GM19025 (cell line): ENCODE measurements around the gene ST6GAL1.
"Not testable (repeated sequence)": the region's sequence is repeated elsewhere in the genome, so short reads cannot be mapped to it uniquely, and the experiment has no call there.

Source experiments
- ATAC-seq: cut with Tn5 transposase; IDR thresholded peaks from one replicate; pipeline ENCODE4 v1.9.1; 2021; ENCODE audit warnings: mild to moderate bottlenecking, low read depth, moderate library complexity; ENCODE audit not compliant: unreplicated experiment

The ST6GAL1 gene

GRCh38 chr3:186966406-186966805, 36.1 kb downstream of the ST6GAL1 start:
- ATAC-seq: no peak

GRCh38 chr3:186967236-186967635, 36.9 kb downstream of the ST6GAL1 start:
- ATAC-seq: not testable (repeated sequence)

GRCh38 chr3:186967686-186968085, 37.4 kb downstream of the ST6GAL1 start:
- ATAC-seq: no peak

- no peak for ATAC-seq
These were observed 39.3 kb downstream of the ST6GAL1 start for GRCh38 chr3:186969607-186970006.

- ATAC-seq: not testable (repeated sequence)
These were observed 40.8 kb downstream of the ST6GAL1 start for GRCh38 chr3:186971106-186971505.

GRCh38 chr3:186971578-186971977, 41.3 kb downstream of the ST6GAL1 start:
- no peak for ATAC-seq

GRCh38 chr3:186973702-186974101, 43.4 kb downstream of the ST6GAL1 start:
- no peak for ATAC-seq

- ATAC-seq: no peak
These were observed 44.5 kb downstream of the ST6GAL1 start for GRCh38 chr3:186974824-186975313.

- ATAC-seq: no peak
These were observed 45.4 kb downstream of the ST6GAL1 start for GRCh38 chr3:186975726-186976125.

- no peak for ATAC-seq
These were observed 46.8 kb downstream of the ST6GAL1 start for GRCh38 chr3:186976837-186977750.

GRCh38 chr3:186978712-186979111, 48.4 kb downstream of the ST6GAL1 start:
- ATAC-seq: no peak

GRCh38 chr3:186979852-186980251, 49.5 kb downstream of the ST6GAL1 start:
- no peak for ATAC-seq

GRCh38 chr3:186980989-186981388, 50.7 kb downstream of the ST6GAL1 start:
- no peak for ATAC-seq

- no peak for ATAC-seq
These were observed 53.3 kb downstream of the ST6GAL1 start for GRCh38 chr3:186983659-186984058.

GRCh38 chr3:186984064-186984463, 53.7 kb downstream of the ST6GAL1 start:
- no peak for ATAC-seq

GRCh38 chr3:186985661-186986364, 55.5 kb downstream of the ST6GAL1 start:
- no peak for ATAC-seq

- no peak for ATAC-seq
These were observed 56.1 kb downstream of the ST6GAL1 start for GRCh38 chr3:186986406-186986805.

- ATAC-seq: no peak
These were observed 56.5 kb downstream of the ST6GAL1 start for GRCh38 chr3:186986816-186987215.

- ATAC-seq: peak; percentile 82
These were observed 58.5 kb downstream of the ST6GAL1 start for GRCh38 chr3:186988806-186989205.

- ATAC-seq: no peak
These were observed 59.1 kb downstream of the ST6GAL1 start for GRCh38 chr3:186989429-186989828.

- no peak for ATAC-seq
These were observed 60.0 kb downstream of the ST6GAL1 start for GRCh38 chr3:186990277-186990676.
